WERI-Rb-1 (cell line): ENCODE measurements around the gene EEF1AKMT2.

Experiments
- DNase-seq: peaks from one replicate; pipeline ENCODE4 v3.0.0-alpha.2; 2020
- H3K27ac ChIP-seq: fragments of 250-450 bp; sonication (Bioruptor Pico); 2 replicates; pipeline ENCODE4 v1.5.1; 2020; ENCODE audit warnings: mild to moderate bottlenecking, moderate library complexity
- H3K27me3 ChIP-seq: fragments of 250-450 bp; sonication (Bioruptor Pico); 2 replicates; pipeline ENCODE4 v1.5.1; 2021; ENCODE audit warnings: mild to moderate bottlenecking, low read depth, moderate library complexity; ENCODE audit not compliant: insufficient read depth, severe bottlenecking
- H3K36me3 ChIP-seq: fragments of 250-450 bp; sonication (Bioruptor Pico); 2 replicates; pipeline ENCODE4 v1.5.1; 2020; ENCODE audit warnings: mild to moderate bottlenecking, moderate library complexity
- H3K4me3 ChIP-seq: 2 replicates; pipeline ENCODE4 v1.5.1; 2011; ENCODE audit warnings: low read depth, mild to moderate bottlenecking, control low read depth, low read length
- H3K9me3 ChIP-seq: fragments of 250-450 bp; sonication (Bioruptor Pico); 2 replicates; pipeline ENCODE4 v1.5.1; 2021; ENCODE audit warnings: mild to moderate bottlenecking, moderate library complexity; ENCODE audit not compliant: severe bottlenecking
- TF ChIP-seq, protein P1 (sequence below): IDR thresholded peaks from 2 replicates; pipeline ENCODE4 v1.5.1; 2011; ENCODE audit warnings: low read depth, mild to moderate bottlenecking, control low read depth, inconsistent platforms, low read length

The EEF1AKMT2 gene

DNA sequence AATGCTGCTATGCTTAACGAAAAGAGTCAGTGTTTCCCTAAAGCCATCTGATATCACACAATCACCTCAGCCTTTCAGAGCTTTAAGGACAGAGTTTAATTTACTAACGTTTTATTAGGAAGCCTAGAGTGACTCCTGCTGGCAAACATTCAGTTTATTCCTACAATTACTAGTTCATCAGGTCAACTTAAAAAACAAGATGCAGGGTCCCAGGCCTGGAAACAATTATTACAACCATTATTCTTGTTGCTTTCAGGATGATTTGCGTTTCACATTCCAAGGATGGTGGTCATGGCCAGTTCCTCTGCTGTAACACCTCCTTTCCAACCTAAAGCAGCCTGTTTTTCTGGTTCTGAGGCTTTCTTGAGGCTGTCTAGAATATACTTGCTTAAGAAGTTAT, 46.0 kb downstream of the EEF1AKMT2 start:
- Histone ChIP-seq H3K27me3 (no peaks in the 10 kb centered on the region), H3K9me3 (no peaks in the 10 kb centered on the region), H3K27ac (no peak overlapping the region), H3K4me3 (no peak overlapping the region), H3K36me3 (peaks cover 6% of the 10 kb centered on the region)
- DNase-seq: no peak
- TF ChIP-seq, protein P1, sequence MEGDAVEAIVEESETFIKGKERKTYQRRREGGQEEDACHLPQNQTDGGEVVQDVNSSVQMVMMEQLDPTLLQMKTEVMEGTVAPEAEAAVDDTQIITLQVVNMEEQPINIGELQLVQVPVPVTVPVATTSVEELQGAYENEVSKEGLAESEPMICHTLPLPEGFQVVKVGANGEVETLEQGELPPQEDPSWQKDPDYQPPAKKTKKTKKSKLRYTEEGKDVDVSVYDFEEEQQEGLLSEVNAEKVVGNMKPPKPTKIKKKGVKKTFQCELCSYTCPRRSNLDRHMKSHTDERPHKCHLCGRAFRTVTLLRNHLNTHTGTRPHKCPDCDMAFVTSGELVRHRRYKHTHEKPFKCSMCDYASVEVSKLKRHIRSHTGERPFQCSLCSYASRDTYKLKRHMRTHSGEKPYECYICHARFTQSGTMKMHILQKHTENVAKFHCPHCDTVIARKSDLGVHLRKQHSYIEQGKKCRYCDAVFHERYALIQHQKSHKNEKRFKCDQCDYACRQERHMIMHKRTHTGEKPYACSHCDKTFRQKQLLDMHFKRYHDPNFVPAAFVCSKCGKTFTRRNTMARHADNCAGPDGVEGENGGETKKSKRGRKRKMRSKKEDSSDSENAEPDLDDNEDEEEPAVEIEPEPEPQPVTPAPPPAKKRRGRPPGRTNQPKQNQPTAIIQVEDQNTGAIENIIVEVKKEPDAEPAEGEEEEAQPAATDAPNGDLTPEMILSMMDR: peak; percentile 22; the same call in 1 of the 2 replicates

GRCh38 chr10:124745252-124745651, 46.4 kb downstream of the EEF1AKMT2 start:
- no peak overlapping the region for H3K27ac ChIP-seq
- peaks cover 6% of the 10 kb centered on the region for H3K36me3 ChIP-seq
- TF ChIP-seq, protein P1: no peak
- no peaks in the 10 kb centered on the region for H3K9me3 ChIP-seq
- no peak overlapping the region for H3K4me3 ChIP-seq
- DNase-seq: no peak
- H3K27me3 ChIP-seq: no peaks in the 10 kb centered on the region

DNA sequence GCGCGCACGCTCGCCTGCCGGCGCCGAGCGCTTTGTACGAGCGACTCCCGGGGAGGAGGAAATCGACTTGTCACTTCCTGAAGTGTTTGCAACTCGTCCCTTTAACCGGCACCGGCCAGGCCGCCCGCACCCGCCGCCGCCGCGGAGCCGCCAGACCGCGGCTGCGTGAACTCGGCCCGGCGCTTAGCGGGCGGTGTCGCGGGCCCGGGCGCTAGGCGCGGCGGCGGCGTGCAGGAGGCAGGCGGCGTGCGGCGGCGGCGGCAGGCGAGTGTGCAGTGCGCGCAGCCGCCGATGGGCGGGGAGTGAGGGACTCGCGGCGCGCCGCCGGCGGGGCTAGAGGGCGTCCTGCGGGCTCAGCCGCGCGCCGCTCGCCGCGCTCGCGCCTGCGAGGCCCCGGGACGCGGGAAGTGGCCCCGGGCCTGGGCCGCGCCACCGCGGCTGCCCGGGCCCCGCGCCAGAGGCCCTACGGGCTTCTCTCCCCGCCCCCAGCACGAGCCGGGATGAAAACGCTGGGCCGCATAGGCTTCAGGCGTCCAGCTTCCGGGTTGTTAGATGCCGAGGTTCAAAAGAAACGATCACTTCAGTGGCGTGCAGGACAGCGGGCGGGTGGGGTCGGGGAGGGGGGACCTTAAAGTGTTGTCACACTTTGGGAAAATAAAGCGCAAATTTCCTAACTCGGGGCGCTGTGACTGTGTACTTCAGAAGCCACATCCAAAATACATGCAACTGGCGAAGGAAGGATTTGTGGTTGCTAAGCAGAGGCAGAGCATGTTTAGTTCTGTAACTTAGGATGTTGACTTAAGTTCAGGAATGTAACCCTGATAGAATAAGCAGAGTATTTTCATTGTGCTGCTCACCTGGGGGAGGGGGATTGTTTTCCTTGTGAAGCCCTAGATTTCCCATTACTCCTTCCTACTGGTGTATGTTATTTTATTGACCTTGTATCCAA, 47.3 kb downstream of the EEF1AKMT2 start, which contains the start of gene FAM53B:
Gene FAM53B, minus strand, starts transcription at position 277 of the 949 bp plus-strand sequence. CDS start 37,665 bp downstream, outside the sequence.
- DNase-seq: peak; percentile 81
- Histone ChIP-seq H3K9me3 (no peaks in the 10 kb centered on the region), H3K36me3 (peaks cover 6% of the 10 kb centered on the region), H3K27ac (peak within 1 kb of the TSS; percentile 64), H3K27me3 (no peaks in the 10 kb centered on the region), H3K4me3 (peak within 1 kb of the TSS; percentile 58)
- TF ChIP-seq, protein P1: no peak

DNA sequence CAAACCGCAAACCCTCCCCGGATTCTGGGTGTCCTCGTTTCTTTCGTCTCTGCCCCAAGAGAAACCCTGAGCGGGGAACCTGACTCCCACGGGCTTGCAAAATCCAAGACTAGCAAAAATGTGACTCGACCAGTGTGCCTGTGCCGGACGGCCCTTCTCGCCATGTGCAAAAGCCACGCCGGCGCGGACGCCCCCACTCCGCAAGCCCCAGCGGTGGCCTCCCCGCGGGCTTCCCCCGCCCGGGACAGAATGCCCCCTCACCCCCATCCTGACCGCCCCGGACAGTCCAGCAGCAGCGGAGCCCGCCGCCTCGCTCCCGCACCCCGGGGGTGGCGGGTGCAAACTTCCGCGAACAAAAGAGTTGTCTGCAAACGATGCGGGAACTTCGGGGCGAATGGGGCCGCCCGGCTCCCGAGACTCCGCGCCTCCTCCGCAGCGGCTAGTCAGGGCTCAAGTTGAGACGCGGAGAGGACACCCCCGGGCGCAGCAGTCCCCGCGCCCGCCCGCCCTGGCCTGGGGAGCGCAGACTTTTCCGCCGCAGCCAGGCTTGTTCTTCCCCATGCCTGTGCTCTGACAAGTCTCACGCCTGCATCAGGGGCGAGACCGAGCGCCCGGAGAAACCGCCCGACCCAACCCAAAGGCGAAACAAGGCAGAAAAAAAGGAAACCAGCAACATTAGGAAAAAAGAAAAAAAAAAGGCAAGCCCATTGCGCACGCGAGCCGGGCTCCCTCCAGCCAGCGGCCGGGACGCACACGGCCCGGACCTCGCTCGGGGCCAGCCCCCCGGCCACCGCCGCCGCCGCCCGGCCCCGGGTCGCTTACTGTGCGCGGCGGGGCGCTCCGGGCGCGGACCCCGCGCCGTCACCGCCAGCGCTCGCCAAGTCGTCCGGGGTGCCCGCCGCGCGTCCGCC, 48.2 kb downstream of the EEF1AKMT2 start:
- DNase-seq: no peak
- Histone ChIP-seq H3K9me3 (no peaks in the 10 kb centered on the region), H3K4me3 (peak overlapping the region; percentile 58), H3K27ac (peak overlapping the region; percentile 64; the same call in 1 of the 2 replicates), H3K36me3 (peaks cover 6% of the 10 kb centered on the region), H3K27me3 (no peaks in the 10 kb centered on the region)
- TF ChIP-seq, protein P1: no peak

DNA sequence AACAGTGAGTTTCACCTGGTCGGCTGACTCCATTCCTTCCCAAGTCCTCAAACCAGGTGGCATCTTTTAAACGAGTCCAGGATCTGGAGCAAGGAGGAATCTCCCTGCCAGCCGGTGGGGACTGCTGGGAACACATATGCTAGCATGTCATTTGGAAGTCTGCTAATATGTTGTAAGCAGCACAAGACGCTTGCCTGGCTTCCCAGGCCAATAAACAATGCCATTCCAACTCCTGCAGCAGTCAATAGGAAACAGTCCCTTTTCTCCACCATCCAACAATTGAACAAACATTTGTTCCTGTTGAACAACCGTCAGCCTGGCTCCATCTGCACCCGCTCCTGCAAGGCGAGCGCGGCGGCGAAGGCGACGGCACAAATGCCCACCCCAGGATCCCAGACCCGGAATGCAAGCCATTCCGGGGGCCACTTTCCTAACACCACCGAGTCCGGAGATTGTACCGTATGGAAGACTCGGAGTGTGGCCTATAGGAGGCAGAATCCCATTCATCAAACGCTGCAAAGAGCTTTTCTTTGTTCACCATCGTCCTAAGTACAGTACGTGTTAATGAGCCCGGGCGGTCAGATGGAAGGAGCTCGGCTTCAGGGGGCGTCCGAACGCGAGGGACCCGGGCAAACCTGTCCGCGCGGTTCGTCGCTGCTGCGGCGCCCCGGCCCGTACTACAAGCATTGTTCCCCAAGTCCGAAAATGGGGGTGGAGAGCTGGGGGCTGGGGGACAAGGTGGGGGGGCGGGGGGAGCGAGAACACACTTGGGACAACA, 49.1 kb downstream of the EEF1AKMT2 start:
- H3K4me3 ChIP-seq: peak overlapping the region; percentile 58
- TF ChIP-seq, protein P1: 0 out of 2 replicates have a peak, but pooled peaks have one; percentile 9
- H3K27me3 ChIP-seq: no peaks in the 10 kb centered on the region
- no peaks in the 10 kb centered on the region for H3K9me3 ChIP-seq
- no peaks in the 10 kb centered on the region; the same call in 1 of the 2 replicates for H3K36me3 ChIP-seq
- no peak for DNase-seq
- no peak overlapping the region for H3K27ac ChIP-seq
